RWPE2 (cell line): ENCODE measurements around the gene TMEM17.
A peak's percentile ranks its signal among the peaks of the same experiment; 100 is the strongest.

Source experiments
- ATAC-seq: fragments of 200-7000 bp; cut with Tn5 transposase; 3 replicates; pipeline ENCODE4 v1.9.1; 2021; ENCODE audit warnings: low read depth
- DNase-seq: peaks from one replicate; pipeline ENCODE4 v3.0.0-alpha.2; 2020; ENCODE audit warnings: low spot score
- H3K27ac ChIP-seq: fragments of 450-650 bp; 2 replicates; pipeline ENCODE4 v1.5.1; 2017; ENCODE audit warnings: mild to moderate bottlenecking; ENCODE audit not compliant: poor library complexity, severe bottlenecking
- H3K27me3 ChIP-seq: fragments of 250-450 bp; sonication (Bioruptor Pico); 2 replicates; pipeline ENCODE4 v1.5.1; 2021; ENCODE audit warnings: mild to moderate bottlenecking, moderate library complexity; ENCODE audit not compliant: insufficient read depth, poor library complexity, severe bottlenecking
- H3K36me3 ChIP-seq: fragments of 250-450 bp; sonication (Bioruptor Pico); 2 replicates; pipeline ENCODE4 v1.5.1; 2020; ENCODE audit warnings: low read depth, mild to moderate bottlenecking, moderate library complexity
- H3K4me1 ChIP-seq: fragments of 250-450 bp; sonication (Bioruptor Pico); 2 replicates; pipeline ENCODE4 v1.5.1; 2021; ENCODE audit warnings: mild to moderate bottlenecking, moderate library complexity; ENCODE audit not compliant: insufficient read depth, poor library complexity, severe bottlenecking
- H3K4me3 ChIP-seq: fragments of 250-450 bp; sonication (Bioruptor Pico); 2 replicates; pipeline ENCODE4 v1.5.1; 2021; ENCODE audit warnings: mild to moderate bottlenecking, moderate library complexity; ENCODE audit not compliant: severe bottlenecking
- H3K9me3 ChIP-seq: fragments of 250-450 bp; sonication (Bioruptor Pico); 2 replicates; pipeline ENCODE4 v1.5.1; 2021; ENCODE audit warnings: mild to moderate bottlenecking, moderate library complexity; ENCODE audit not compliant: severe bottlenecking
- CTCF ChIP-seq: fragments of 450-650 bp; IDR thresholded peaks from one replicate; pipeline ENCODE4 v1.5.1; 2017; ENCODE audit warnings: mild to moderate bottlenecking, moderate library complexity; ENCODE audit not compliant: poor library complexity, severe bottlenecking

TMEM17 gene, protein sequence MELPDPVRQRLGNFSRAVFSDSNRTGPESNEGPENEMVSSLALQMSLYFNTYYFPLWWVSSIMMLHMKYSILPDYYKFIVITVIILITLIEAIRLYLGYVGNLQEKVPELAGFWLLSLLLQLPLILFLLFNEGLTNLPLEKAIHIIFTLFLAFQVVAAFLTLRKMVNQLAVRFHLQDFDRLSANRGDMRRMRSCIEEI

GRCh38 chr2:62505750-62506420 is at the start of gene TMEM17:
TSS of gene TMEM17 (minus strand) at chr2:62506195. CDS start at chr2:62506129, 66 bp downstream.
- ATAC-seq (peak; percentile 90), DNase-seq (peak; percentile 84)
- H3K36me3 ChIP-seq: no peaks in the 10 kb centered on the region
- H3K9me3 ChIP-seq: no peaks in the 10 kb centered on the region
- peak within 1 kb of the TSS; percentile 53 for H3K4me3 ChIP-seq
- H3K4me1 ChIP-seq: no peaks in the 10 kb centered on the region
- peak within 1 kb of the TSS; percentile 68 for H3K27ac ChIP-seq
- TF ChIP-seq CTCF: no peak
- no peaks in the 10 kb centered on the region for H3K27me3 ChIP-seq

DNA sequence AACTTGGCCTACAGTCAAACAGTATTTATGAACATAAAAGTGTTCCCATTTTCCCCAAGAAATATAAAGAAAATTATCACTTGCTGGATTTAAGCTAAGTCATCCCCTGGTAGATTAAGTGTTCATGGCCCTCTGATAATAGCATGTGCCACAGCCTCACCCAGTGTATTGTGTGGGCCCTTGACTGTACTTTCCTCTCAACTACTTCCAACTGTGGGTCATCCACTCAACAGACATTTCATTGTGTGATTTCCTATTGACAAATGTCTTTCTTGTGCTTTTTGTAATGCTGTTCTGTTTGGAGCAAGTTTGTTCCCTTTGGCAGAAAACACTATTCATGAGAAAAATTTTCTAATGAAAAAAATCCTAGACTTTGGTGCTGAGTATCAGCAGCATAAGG is 48.4 kb upstream of the TMEM17 start:
- no peaks in the 10 kb centered on the region for H3K27me3 ChIP-seq
- no peak for TF ChIP-seq CTCF
- no peak for DNase-seq

GRCh38 chr2:62550461-62550860 is 44.5 kb upstream of the TMEM17 start:
- Histone ChIP-seq H3K27me3 (no peaks in the 10 kb centered on the region), H3K27ac (no peak overlapping the region), H3K4me1 (no peaks in the 10 kb centered on the region), H3K36me3 (no peaks in the 10 kb centered on the region), H3K4me3 (no peak overlapping the region), H3K9me3 (no peaks in the 10 kb centered on the region)
- TF ChIP-seq CTCF: no peak
- ATAC-seq: no peak
- DNase-seq: no peak

More for the DNA sequence above, 48.4 kb upstream of the TMEM17 start:
- no peaks in the 10 kb centered on the region for H3K36me3 ChIP-seq
- H3K4me3 ChIP-seq: no peak overlapping the region
- H3K27ac ChIP-seq: no peak overlapping the region
- peaks cover 6% of the 10 kb centered on the region for H3K9me3 ChIP-seq
- H3K4me1 ChIP-seq: no peaks in the 10 kb centered on the region
- ATAC-seq: no peak

DNA sequence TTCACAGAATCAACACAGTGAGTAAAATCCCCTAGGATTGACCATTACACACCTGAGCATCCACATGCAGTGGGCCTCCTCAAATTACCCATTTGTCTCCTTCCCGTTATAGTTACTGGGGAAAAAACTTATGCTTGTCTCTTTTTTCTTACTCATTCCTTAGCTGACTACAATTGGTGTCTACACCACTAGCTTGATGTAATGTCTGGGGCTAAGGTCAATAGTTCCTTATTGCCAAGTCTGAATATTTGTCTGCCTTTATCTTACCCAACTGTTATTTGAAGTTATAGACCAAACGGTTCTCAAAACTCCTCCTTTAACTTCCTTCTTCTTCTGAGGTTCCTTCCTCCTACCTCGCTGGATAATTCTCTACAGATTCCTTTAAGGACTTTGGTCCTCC is 41.9 kb upstream of the TMEM17 start:
- Histone ChIP-seq H3K36me3 (no peaks in the 10 kb centered on the region), H3K27ac (no peak overlapping the region), H3K27me3 (no peaks in the 10 kb centered on the region), H3K4me1 (no peaks in the 10 kb centered on the region), H3K9me3 (no peaks in the 10 kb centered on the region), H3K4me3 (no peak overlapping the region)
- ATAC-seq (no peak), DNase-seq (no peak)
- no peak for TF ChIP-seq CTCF

- no peaks in the 10 kb centered on the region for H3K27me3 ChIP-seq
- H3K36me3 ChIP-seq: no peaks in the 10 kb centered on the region
- ATAC-seq (no peak), DNase-seq (no peak)
- H3K27ac ChIP-seq: no peak overlapping the region
- H3K9me3 ChIP-seq: no peaks in the 10 kb centered on the region
- TF ChIP-seq CTCF: no peak
- H3K4me1 ChIP-seq: no peaks in the 10 kb centered on the region
- H3K4me3 ChIP-seq: no peak overlapping the region
Observed at GRCh38 chr2:62545261-62545660, 39.3 kb upstream of the TMEM17 start.
